Skin of body (tissue), 2 donors: ENCODE results near the gene PRR7. TPM values are rescaled to one million over a fixed set of nuclear protein-coding genes. Genes with fewer than 3 reads are reported as not detected.
A peak's percentile ranks its signal among the peaks of the same experiment; 100 is the strongest.

Source experiments
- DNase-seq: peaks from one replicate; lab custom pipeline; 2025; lab: John Stamatoyannopoulos, UW
- total RNA-seq: library from RNA; depleted of rRNA; stranded (reverse); fragments of >200 nt; gene quantifications from one replicate; pipeline ENCODE4 v1.2.3, GENCODE V29; 2014

Gene PRR7
- total RNA-seq, 1 donor from 2014 or later: 1.1 TPM

- DNase-seq: no peak
These were observed 10.6 kb upstream of the PRR7 start for GRCh38 chr5:177435847-177436536.

DNA sequence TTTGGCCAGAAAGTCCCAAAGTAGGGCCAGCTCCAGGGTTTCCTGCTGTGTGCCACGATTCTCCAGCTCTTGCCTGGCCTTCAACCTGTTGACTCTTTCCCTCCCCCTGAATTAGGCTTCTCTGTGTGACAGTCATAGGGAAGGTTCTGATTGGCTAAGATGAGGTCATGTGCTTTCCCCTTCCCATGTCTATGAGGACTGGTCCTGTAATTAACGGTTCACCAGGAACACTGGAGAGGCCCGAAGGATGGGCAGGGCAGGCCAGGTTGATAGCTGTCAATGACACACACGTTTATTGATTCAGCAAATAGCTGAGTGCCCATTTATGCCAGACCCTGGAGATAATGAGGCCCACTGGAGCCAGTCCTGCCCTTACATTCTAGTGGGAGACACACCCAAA lies 9.0 kb upstream of the PRR7 start:
- DNase-seq: no peak

- DNase-seq: no peak
These were observed 8.1 kb upstream of the PRR7 start for GRCh38 chr5:177438468-177438867.

GRCh38 chr5:177439518-177440053 lies 7.0 kb upstream of the PRR7 start:
- DNase-seq: no peak

DNA sequence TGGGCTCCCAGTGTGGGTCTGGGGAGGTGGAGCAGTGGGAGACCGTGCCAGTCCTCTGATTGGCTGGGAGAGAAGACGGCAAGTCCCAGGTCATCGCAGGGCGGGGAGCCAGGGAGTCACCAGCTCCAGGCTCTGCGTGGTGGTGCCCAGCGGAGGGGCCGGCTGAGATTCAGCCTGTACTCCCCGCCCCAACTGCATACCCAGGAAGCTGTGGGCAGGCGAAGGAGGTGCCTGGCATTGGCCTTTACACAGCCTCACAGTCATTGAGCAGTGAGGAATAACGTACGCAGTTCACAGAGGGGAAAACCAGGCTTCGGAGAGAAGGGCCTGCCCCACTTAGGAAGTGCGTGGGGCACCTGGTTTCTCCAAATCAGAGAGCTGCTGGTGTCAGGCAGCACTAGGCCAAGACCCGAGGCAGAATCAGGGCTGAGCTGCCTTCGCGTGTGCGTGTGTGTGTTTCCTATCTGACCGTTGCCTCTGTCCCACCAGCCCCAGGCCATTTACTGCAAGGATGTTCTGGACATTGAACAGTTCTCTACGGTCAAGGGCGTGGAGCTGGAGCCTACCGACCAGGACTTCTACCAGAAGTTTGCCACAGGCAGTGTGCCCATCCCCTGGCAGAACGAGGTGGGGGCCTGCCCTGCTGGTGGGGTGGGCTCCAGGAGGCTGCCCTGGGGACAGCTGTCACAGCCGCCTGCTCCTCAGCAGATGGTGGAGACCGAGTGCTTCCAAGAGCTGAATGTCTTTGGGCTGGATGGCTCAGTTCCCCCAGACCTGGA lies 6.2 kb upstream of the PRR7 start:
- no peak for DNase-seq

GRCh38 chr5:177440990-177441780 lies 5.4 kb upstream of the PRR7 start:
- no peak for DNase-seq

GRCh38 chr5:177442066-177442826 lies 4.4 kb upstream of the PRR7 start:
- DNase-seq: no peak

GRCh38 chr5:177443144-177443983 lies 3.2 kb upstream of the PRR7 start:
- no peak for DNase-seq

DNA sequence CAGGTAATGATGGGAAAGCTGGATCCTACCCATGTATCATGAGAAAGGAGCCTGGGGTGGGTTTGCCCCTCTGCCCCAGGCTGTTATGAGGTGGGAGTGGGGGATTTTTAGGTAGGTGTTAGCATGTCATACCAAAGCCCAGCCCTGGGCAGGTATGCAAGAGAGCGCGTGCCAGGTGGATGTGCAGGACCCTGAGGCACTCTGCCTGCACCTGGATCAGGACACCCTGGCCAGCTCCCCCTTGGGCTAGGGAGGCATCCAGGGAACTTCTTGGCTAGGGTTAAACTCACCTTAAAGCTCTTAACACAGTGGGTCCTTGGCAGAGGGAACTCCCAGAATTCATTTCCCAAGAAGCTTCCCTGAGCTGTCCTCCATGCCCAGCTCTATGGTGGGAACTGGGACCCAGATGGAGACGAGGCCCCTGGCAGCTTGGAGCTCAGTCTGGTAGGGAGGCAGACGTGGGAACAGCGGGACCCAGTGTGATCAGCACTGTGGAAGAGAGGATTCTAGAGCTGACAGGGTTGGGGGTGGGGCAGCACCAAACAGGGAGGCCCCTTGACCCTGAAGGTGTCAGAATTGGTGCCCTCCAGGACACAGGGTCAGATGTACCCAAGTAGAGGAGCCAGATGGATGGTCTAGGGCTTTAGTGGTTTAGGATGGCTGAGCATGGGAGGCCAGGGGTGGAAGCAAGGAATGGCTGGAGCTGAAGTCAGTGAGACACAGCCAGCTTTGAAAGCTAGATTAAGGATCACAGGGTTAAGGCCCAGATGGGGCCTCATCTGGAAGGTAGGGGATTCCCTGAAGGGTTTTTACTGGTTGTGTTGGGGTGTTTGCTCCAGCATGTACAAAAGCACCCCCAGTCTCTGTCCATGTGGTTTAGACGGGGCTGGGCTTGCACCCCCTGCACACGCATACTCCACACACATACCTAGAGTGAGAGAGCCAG lies 2.2 kb upstream of the PRR7 start:
- no peak for DNase-seq

GRCh38 chr5:177445052-177445916 lies 1.3 kb upstream of the PRR7 start:
- no peak for DNase-seq

GRCh38 chr5:177445917-177446199 lies 756 bp upstream of the PRR7 start:
- DNase-seq: no peak

DNA sequence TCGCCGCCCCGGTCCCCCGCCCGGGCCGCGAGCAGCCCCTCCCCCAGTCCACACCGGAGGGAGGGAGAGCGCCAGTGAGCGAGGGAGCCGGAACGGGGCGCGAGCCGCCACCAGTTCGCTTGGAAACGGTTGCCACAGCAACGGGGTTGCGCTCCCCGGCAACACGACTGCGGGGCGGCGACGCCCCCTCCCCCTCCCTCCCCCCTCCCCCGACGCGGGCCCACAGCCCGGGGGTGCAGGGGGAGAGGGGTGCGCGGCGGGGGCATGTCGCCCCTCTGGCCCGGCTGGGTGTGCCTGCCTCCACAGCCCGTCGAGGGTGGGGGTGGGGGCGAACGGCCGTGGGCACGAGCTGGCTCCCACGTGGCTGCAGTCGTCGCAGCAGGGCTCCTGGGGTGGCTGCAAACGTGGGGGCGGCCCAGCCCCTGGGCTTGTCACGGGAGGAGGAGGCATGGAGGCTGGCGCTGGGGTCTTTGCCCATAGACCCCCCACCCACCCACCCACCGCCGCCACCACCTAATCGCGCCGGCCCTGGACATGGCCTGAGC lies 524 bp downstream of the PRR7 start:
- DNase-seq: peak; percentile 35

DNA sequence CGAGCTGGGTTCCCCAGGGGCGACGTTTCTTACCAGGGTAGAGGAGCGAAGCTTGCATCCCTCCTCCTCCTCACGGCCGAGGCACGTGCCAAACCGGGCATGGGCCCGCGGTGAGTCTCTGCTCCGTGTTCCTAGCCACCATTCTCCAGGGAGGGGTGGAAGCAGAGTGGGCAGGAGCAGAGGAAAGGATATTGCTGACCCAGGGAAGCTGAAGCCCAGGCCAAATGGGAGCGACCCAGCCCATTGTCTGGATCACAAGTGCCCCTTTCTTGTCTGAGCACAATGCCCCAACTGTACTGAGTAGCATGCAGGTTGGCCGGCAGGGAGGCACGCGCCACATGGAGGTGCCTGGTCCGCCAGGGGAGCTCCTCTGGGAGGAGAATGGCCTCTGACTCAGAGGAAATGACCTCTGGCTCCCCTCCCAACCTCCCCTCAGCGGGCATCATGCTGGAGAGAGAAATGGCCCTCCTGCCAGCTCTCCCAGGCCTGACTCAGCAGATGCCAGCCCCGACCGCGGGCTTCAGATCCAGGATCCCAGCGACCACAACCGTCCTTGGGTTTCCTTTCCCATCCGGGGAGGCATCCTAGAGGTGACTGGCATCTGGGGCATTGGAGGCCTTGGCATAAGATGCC lies 1.1 kb downstream of the PRR7 start:
- no peak for DNase-seq

GRCh38 chr5:177448244-177448950 lies 1.8 kb downstream of the PRR7 start:
- DNase-seq: no peak

GRCh38 chr5:177449140-177450061 lies 2.8 kb downstream of the PRR7 start:
- no peak for DNase-seq
